IPS-18a (cell line): ENCODE results near the gene TRPC4.
A peak's percentile ranks its signal among the peaks of the same experiment; 100 is the strongest.

Experiments used
- H3K27ac ChIP-seq: one replicate; pipeline ENCODE4 v1.5.1; 2013; ENCODE audit warnings: low read length
- H3K27me3 ChIP-seq: one replicate; pipeline ENCODE4 v1.6.1; 2013; ENCODE audit warnings: mild to moderate bottlenecking, low read length; ENCODE audit not compliant: control insufficient read depth, insufficient read depth
- H3K36me3 ChIP-seq: one replicate; pipeline ENCODE4 v1.6.1; 2013; ENCODE audit warnings: low read depth, low read length; ENCODE audit not compliant: control insufficient read depth
- H3K4me1 ChIP-seq: one replicate; pipeline ENCODE4 v1.6.1; 2013; ENCODE audit warnings: low read depth, low read length; ENCODE audit not compliant: control insufficient read depth
- H3K4me3 ChIP-seq: one replicate; pipeline ENCODE4 v1.5.1; 2013; ENCODE audit warnings: low read length
- H3K9ac ChIP-seq: one replicate; pipeline ENCODE4 v1.6.1; 2013; ENCODE audit warnings: mild to moderate bottlenecking, low read length, moderate library complexity
- H3K9me3 ChIP-seq: one replicate; pipeline ENCODE4 v1.6.1; 2013; ENCODE audit warnings: low read depth, low read length; ENCODE audit not compliant: control insufficient read depth

The TRPC4 gene

DNA sequence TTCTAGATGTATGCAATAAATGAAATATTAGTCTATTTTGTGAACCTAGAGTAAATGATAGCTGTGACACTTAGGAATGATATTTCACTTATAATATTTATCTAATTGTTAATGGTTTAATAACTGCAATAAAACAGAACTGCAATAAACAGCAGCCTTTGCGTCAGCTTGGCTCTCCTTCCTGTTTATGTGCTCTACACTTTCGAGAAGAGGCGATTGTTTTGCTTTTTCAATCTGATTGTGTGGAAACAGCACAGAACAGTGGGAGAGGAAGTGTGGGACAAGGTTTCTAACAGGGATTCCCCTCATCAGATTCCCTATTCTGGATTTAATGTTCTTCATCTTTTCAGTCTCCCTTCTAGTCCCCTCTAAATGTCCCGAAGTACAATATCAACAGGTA is 17.3 kb upstream of the TRPC4 start:
- no peak overlapping the region for H3K4me3 ChIP-seq
- no peaks in the 10 kb centered on the region for H3K36me3 ChIP-seq
- no peaks in the 10 kb centered on the region for H3K9me3 ChIP-seq
- H3K9ac ChIP-seq, result no peak overlapping the region
- H3K27me3 ChIP-seq, result no peaks in the 10 kb centered on the region
- no peaks in the 10 kb centered on the region for H3K4me1 ChIP-seq
- H3K27ac ChIP-seq, result no peak overlapping the region

DNA sequence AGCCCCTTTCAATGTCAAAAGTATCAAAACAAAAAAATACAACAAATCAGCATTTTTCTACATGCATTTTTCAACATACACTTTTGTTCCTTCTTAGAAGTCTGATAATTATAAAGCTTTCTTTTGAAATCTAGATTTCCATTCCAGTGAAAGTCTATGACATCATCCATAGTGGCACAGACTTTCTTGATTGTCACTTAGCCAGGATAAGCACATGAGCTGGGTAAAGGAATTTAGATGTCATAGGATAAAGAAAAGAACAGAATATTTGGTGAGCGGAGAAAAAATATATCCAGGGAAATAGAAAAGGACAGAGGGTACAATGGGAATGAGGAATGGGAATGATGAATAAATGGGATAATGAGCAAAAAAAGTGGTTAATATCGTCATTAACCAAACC is 15.1 kb upstream of the TRPC4 start:
- no peaks in the 10 kb centered on the region for H3K9me3 ChIP-seq
- H3K4me3 ChIP-seq, result no peak overlapping the region
- no peaks in the 10 kb centered on the region for H3K27me3 ChIP-seq
- H3K36me3 ChIP-seq, result no peaks in the 10 kb centered on the region
- no peaks in the 10 kb centered on the region for H3K4me1 ChIP-seq
- no peak overlapping the region for H3K27ac ChIP-seq
- H3K9ac ChIP-seq, result no peak overlapping the region

DNA sequence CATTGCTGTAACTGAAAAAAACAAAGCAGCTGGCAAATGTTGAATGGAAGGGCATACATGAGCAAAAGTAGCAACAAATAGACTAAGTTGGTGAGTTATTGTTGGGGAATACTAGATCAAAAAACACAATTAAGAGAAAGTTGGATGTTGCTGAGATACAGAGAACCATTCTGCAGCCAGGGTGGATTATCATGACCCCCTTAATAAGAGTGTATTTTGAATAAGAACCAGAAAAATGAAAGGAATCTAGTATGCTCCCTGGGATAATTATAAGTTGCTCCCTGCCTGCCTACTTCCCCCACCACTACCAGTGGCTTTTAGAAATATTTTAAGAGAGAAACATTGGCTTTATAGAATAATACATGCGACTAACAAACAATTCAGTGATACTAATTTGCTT is 14.5 kb upstream of the TRPC4 start:
- no peak overlapping the region for H3K4me3 ChIP-seq
- no peaks in the 10 kb centered on the region for H3K36me3 ChIP-seq
- H3K9me3 ChIP-seq, result no peaks in the 10 kb centered on the region
- no peak overlapping the region for H3K9ac ChIP-seq
- H3K4me1 ChIP-seq, result no peaks in the 10 kb centered on the region
- no peaks in the 10 kb centered on the region for H3K27me3 ChIP-seq
- H3K27ac ChIP-seq, result no peak overlapping the region

DNA sequence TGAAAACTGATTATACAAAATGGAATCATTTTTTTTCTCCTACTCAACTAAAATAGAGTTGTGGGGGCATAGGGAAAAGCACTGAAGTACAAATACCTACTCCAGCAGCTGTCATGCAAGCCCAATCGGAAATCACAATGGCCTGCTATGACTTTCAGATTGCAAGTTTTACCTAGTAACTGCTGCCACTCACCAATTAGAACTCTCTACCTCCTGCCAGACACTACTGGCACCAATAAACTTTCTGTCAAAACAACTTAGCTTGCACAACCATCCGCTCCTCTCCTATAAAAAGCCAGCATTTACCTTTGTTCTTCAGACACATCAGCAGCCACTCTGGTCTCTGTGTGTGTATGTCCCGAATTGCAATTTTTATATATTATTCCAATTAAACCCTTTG is 9.3 kb upstream of the TRPC4 start:
- Histone ChIP-seq H3K36me3 (no peaks in the 10 kb centered on the region), H3K27ac (no peak overlapping the region), H3K4me3 (no peak overlapping the region), H3K4me1 (no peaks in the 10 kb centered on the region), H3K9ac (no peak overlapping the region), H3K27me3 (no peaks in the 10 kb centered on the region), H3K9me3 (no peaks in the 10 kb centered on the region)

DNA sequence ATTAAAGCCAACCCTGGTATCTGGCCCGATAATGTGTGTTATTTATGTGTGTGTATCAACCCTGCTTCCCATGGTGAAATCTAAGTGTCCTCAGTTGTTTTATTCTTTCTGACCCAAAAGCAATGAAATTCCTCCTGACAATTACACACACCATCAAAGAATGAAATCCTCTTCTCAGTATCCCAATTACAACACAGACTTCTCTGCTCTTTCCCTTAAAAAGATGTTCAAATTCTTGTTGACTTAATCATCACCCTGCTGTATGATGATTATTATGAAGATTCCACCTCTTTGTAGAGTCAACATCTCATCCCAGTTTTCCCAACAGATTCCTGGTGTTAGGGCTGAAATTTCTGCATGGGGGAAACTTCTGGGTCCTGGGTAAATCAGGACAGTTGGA is 8.9 kb upstream of the TRPC4 start:
- H3K27me3 ChIP-seq, result no peaks in the 10 kb centered on the region
- H3K4me3 ChIP-seq, result no peak overlapping the region
- H3K36me3 ChIP-seq, result no peaks in the 10 kb centered on the region
- no peak overlapping the region for H3K27ac ChIP-seq
- H3K4me1 ChIP-seq, result no peaks in the 10 kb centered on the region
- no peaks in the 10 kb centered on the region for H3K9me3 ChIP-seq
- no peak overlapping the region for H3K9ac ChIP-seq

DNA sequence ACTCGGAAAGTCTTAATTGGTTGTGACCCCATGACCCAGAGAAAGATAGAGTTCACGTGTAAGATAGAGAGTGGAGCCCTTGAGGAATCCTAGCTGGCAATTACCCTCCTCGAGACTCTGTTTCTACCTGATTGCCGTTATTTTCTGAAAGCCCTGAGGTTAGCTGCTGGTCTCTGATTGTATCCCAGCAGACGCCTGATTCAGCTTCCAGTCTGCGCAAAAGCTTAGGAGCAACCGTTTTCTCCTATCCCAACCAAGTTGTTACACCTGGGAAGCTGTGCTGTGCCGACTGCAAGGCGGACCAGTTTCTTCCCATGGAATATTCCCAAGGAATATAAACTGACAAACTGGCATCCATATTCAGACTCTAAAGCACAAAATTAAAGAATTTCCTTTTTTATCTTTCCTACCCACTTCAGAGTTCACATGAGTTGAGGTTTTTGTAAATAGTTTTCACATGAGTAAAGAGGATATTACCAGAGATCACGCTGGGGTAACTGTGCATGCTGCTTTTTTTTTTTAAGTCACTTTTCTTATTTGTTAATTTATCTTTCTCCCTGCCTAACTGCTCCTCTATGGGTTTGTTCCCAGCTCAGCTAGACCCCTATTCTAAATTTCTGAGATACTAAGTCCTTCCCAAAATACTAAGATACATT is 1.5 kb upstream of the TRPC4 start:
- Histone ChIP-seq H3K36me3 (no peaks in the 10 kb centered on the region), H3K4me1 (peaks cover 6% of the 10 kb centered on the region), H3K9ac (no peak overlapping the region), H3K27ac (no peak overlapping the region), H3K9me3 (no peaks in the 10 kb centered on the region), H3K27me3 (peaks cover 13% of the 10 kb centered on the region), H3K4me3 (peak overlapping the region; percentile 82)

DNA sequence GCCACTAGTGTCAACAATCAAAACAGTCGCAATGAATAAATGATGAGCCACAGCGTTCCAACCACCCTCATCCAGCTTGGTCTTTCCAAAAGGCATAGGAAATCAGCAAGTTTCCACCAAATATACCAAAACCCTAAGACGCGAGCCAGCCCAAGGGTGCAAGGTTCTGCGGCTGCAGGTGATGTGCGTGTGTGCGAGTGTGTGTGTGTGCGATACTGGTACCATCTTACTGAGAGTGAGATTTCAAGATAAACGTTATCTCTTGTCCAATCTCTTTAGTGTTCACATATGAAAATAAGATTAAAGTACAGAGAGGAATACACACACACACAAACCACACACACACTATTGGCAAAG is 895 bp upstream of the TRPC4 start:
- Histone ChIP-seq H3K9me3 (no peaks in the 10 kb centered on the region), H3K36me3 (no peaks in the 10 kb centered on the region), H3K4me3 (peak overlapping the region; percentile 82), H3K27me3 (peaks cover 13% of the 10 kb centered on the region), H3K4me1 (peaks cover 6% of the 10 kb centered on the region), H3K27ac (no peak overlapping the region), H3K9ac (no peak overlapping the region)

DNA sequence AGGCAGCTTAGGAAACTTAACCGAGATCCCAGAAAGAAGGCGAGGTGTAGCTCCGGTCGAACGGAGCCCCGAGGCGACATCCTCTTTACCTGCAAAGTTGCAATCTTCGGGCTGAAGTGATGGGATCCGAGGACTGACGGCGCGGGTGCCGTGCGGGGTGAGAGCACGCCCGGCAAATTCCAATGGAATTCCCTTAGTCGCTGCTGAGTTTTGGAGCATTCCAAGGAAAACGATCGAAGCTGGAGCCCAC is 141 bp downstream of the TRPC4 start:
- H3K27me3 ChIP-seq, result peaks cover 13% of the 10 kb centered on the region
- H3K9ac ChIP-seq, result peak overlapping the region; percentile 85
- no peaks in the 10 kb centered on the region for H3K9me3 ChIP-seq
- peak overlapping the region; percentile 82 for H3K4me3 ChIP-seq
- peaks cover 6% of the 10 kb centered on the region for H3K4me1 ChIP-seq
- no peak overlapping the region for H3K27ac ChIP-seq
- H3K36me3 ChIP-seq, result no peaks in the 10 kb centered on the region

DNA sequence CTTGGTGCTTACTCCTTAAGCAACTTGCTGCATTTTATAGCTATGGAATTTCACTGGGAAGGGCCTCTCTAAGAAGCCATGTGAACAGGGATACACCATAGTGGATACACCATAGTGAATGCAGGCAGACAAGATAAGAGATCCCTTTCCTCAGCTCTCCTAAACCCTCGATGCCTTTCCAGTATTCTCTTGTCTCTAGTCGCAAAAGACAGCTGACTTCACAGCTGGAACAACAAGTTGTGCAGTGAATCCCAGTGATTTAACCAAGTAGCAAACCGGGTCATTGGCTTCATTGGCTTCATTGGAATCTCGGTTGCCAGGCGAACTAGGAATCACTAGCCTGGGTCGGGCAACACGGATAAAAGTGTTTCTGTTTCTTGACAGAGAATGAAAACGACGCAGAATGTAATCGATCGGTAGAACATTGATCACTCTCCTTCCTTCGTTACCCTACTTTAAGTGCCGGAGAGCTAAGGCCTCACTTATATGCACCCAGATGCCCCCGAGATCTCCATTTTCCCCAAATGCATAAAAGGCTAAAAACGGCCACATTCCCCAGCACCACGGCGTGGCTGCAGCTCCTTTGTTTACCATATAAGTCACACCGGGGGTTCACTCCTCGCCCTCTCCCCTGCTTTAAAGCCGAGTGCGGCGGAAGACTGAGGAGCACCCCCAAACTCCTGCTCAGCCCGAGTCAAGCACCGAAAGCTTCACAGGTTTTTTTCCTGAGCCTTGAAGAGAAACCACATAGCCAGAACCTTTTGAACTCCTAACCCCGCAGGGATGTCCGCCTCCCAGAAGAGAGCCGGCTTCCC is 674 bp downstream of the TRPC4 start:
- H3K36me3 ChIP-seq, result no peaks in the 10 kb centered on the region
- peak overlapping the region; percentile 85 for H3K9ac ChIP-seq
- peak overlapping the region; percentile 82 for H3K4me3 ChIP-seq
- H3K27me3 ChIP-seq, result peaks cover 13% of the 10 kb centered on the region
- H3K27ac ChIP-seq, result peak overlapping the region; percentile 51
- H3K4me1 ChIP-seq, result peaks cover 6% of the 10 kb centered on the region
- no peaks in the 10 kb centered on the region for H3K9me3 ChIP-seq

DNA sequence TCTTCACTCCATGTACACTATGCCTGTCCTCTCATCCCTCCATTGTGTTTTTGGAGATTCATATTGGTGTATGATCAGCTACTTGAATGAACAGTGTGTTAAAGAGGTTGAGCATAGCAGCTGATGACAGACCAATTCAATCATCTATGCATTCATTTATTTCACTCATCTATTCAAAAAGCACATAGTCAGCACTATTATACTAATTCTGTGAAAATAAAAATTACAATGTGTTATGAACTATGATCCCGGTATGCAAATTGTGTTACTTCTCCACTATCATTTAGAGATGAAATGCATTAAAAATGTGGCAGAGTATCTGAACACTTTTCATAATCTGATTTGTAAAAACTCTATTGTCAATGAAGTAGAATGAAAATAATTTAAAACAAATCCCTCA is 5.9 kb downstream of the TRPC4 start:
- H3K9me3 ChIP-seq, result no peaks in the 10 kb centered on the region
- peaks cover 6% of the 10 kb centered on the region for H3K4me1 ChIP-seq
- H3K27me3 ChIP-seq, result peaks cover 6% of the 10 kb centered on the region
- no peak overlapping the region for H3K4me3 ChIP-seq
- no peaks in the 10 kb centered on the region for H3K36me3 ChIP-seq
- no peak overlapping the region for H3K9ac ChIP-seq
- H3K27ac ChIP-seq, result no peak overlapping the region

DNA sequence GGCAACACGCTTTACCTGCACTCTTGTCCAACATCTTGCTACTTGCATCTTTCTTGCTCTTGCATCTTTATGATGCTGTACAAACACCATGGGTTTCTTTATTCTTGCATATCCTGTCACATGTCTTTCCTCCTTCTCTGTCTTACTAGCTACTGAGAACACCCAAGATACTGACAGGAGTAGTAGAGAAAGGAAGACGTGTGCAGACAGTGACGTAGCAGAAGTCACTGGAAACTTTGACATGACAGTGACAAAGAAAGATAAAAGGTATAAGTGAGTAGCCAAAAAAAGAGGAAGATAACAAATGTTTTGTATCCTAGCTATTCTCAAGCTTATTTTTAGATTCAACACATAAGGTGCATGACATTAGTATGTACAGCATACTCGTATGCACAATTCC is 34.2 kb downstream of the TRPC4 start:
- H3K4me1 ChIP-seq, result no peaks in the 10 kb centered on the region
- H3K9ac ChIP-seq, result no peak overlapping the region
- no peaks in the 10 kb centered on the region for H3K36me3 ChIP-seq
- no peaks in the 10 kb centered on the region for H3K27me3 ChIP-seq
- H3K9me3 ChIP-seq, result peaks cover 8% of the 10 kb centered on the region
- no peak overlapping the region for H3K4me3 ChIP-seq
- no peak overlapping the region for H3K27ac ChIP-seq

DNA sequence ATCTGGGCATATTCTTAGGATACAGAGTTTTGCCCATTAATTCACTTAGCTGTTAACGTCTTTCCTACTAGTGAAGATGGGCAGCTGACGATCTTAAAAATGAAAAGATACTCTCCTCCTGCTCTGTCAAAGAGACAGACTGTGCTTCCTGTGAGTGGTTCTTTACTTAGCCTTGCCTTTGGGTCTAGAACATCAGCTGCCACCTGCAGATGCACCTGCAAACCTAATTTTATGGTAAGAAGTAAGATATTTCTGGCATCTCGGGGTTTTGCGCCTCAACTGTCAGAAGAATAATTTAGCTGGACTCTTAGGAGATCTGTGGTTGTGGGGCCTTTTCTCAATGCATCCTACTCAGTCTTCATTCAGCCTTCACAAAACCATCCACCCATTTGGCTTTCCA is 36.2 kb downstream of the TRPC4 start:
- no peaks in the 10 kb centered on the region for H3K27me3 ChIP-seq
- H3K4me3 ChIP-seq, result no peak overlapping the region
- H3K9ac ChIP-seq, result no peak overlapping the region
- peaks cover 11% of the 10 kb centered on the region for H3K9me3 ChIP-seq
- no peaks in the 10 kb centered on the region for H3K4me1 ChIP-seq
- H3K27ac ChIP-seq, result no peak overlapping the region
- no peaks in the 10 kb centered on the region for H3K36me3 ChIP-seq
